H9 (cell line): ENCODE measurements around the gene CCDC88A. TPM values are rescaled to one million over a fixed set of nuclear protein-coding genes. Genes with fewer than 3 reads are reported as not detected.

ENCODE experiments used
- DNase-seq: peaks from one replicate; pipeline ENCODE4 v3.0.0-alpha.2; 2017
- H2AFZ ChIP-seq: one replicate; pipeline ENCODE4 v1.6.1; 2013; ENCODE audit warnings: mild to moderate bottlenecking, low read length, control low read depth, moderate library complexity
- H2AK5ac ChIP-seq: 2 replicates; pipeline ENCODE4 v1.6.1; 2013; ENCODE audit warnings: low read length, control low read depth, mixed read lengths; ENCODE audit not compliant: insufficient read length
- H2BK120ac ChIP-seq: one replicate; pipeline ENCODE4 v1.6.1; 2013; ENCODE audit warnings: low read depth, mild to moderate bottlenecking, low read length, control low read depth, inconsistent platforms; ENCODE audit not compliant: poor library complexity, severe bottlenecking
- H2BK12ac ChIP-seq: 2 replicates; pipeline ENCODE4 v1.6.1; 2013; ENCODE audit warnings: low read length, control low read depth, mixed read lengths, low read depth; ENCODE audit not compliant: insufficient read length
- H2BK15ac ChIP-seq: 2 replicates; pipeline ENCODE4 v1.6.1; 2013; ENCODE audit warnings: low read depth, low read length, control low read depth
- H2BK20ac ChIP-seq: one replicate; pipeline ENCODE4 v1.6.1; 2013; ENCODE audit warnings: low read depth, mild to moderate bottlenecking, low read length, control low read depth, inconsistent platforms; ENCODE audit not compliant: poor library complexity, severe bottlenecking
- H2BK5ac ChIP-seq: 2 replicates; pipeline ENCODE4 v1.6.1; 2013; ENCODE audit warnings: low read length, control low read depth, mixed read lengths; ENCODE audit not compliant: insufficient read length
- H3K14ac ChIP-seq: 2 replicates; pipeline ENCODE4 v1.6.1; 2013; ENCODE audit warnings: low read length, control low read depth; ENCODE audit not compliant: insufficient read depth
- H3K18ac ChIP-seq: 2 replicates; pipeline ENCODE4 v1.6.1; 2013; ENCODE audit warnings: low read depth, mild to moderate bottlenecking, mixed read lengths, low read length, control low read depth; ENCODE audit not compliant: insufficient read length
- H3K23ac ChIP-seq: 2 replicates; pipeline ENCODE4 v1.6.1; 2013; ENCODE audit warnings: low read length, control low read depth, mixed read lengths, low read depth; ENCODE audit not compliant: insufficient read length
- H3K23me2 ChIP-seq: 2 replicates; pipeline ENCODE4 v1.6.1; 2013; ENCODE audit warnings: low read depth, mild to moderate bottlenecking, mixed read lengths, low read length, control low read depth; ENCODE audit not compliant: insufficient read length, poor library complexity, severe bottlenecking
- H3K27ac ChIP-seq: 2 replicates; pipeline ENCODE4 v1.5.1; 2013; ENCODE audit warnings: low read length, control low read depth, mixed read lengths, low read depth; ENCODE audit not compliant: insufficient read length
- H3K27me3 ChIP-seq: 2 replicates; pipeline ENCODE4 v1.6.1; 2013; ENCODE audit warnings: low read length, control low read depth, inconsistent platforms; ENCODE audit not compliant: insufficient read depth
- H3K4ac ChIP-seq: 2 replicates; pipeline ENCODE4 v1.6.1; 2013; ENCODE audit warnings: low read depth, mild to moderate bottlenecking, control low read depth, inconsistent platforms, low read length, moderate library complexity
- H3K4me1 ChIP-seq: 2 replicates; pipeline ENCODE4 v1.6.1; 2013; ENCODE audit warnings: low read length, control low read depth, inconsistent platforms; ENCODE audit not compliant: insufficient read depth
- H3K4me2 ChIP-seq: 2 replicates; pipeline ENCODE4 v1.6.1; 2013; ENCODE audit warnings: low read length, control low read depth, mixed read lengths; ENCODE audit not compliant: insufficient read length, insufficient read depth
- H3K56ac ChIP-seq: 2 replicates; pipeline ENCODE4 v1.6.1; 2013; ENCODE audit warnings: low read depth, mild to moderate bottlenecking, mixed read lengths, low read length, control low read depth; ENCODE audit not compliant: insufficient read length
- H3K79me1 ChIP-seq: 2 replicates; pipeline ENCODE4 v1.6.1; 2013; ENCODE audit warnings: low read depth, mild to moderate bottlenecking, moderate library complexity, low read length, control low read depth, inconsistent platforms; ENCODE audit not compliant: insufficient read depth, poor library complexity, severe bottlenecking
- H3K79me2 ChIP-seq: 2 replicates; pipeline ENCODE4 v1.6.1; 2013; ENCODE audit warnings: low read length, control low read depth, inconsistent platforms; ENCODE audit not compliant: insufficient read depth
- H3K9ac ChIP-seq: 2 replicates; pipeline ENCODE4 v1.6.1; 2013; ENCODE audit warnings: low read length, control low read depth, mixed read lengths; ENCODE audit not compliant: insufficient read length; ENCODE audit errors: extremely low read depth
- H3K9me3 ChIP-seq: one replicate; pipeline ENCODE4 v1.6.1; 2013; ENCODE audit warnings: low read depth, low read length, inconsistent platforms; ENCODE audit not compliant: control insufficient read depth
- H3T11ph ChIP-seq: one replicate; pipeline ENCODE4 v1.6.1; 2013; ENCODE audit warnings: mild to moderate bottlenecking, low read length, control low read depth, inconsistent platforms
- H4K20me1 ChIP-seq: one replicate; pipeline ENCODE4 v1.6.1; 2013; ENCODE audit not compliant: control insufficient read depth, insufficient read length, insufficient read depth
- H4K5ac ChIP-seq: 2 replicates; pipeline ENCODE4 v1.6.1; 2013; ENCODE audit warnings: low read depth, mild to moderate bottlenecking, mixed read lengths, low read length, control low read depth; ENCODE audit not compliant: insufficient read length
- H4K8ac ChIP-seq: replicated peaks from 2 replicates; pipeline ENCODE4 v1.6.1; 2013; ENCODE audit warnings: low read length, control low read depth, mixed read lengths, low read depth; ENCODE audit not compliant: insufficient read length
- H4K91ac ChIP-seq: 2 replicates; pipeline ENCODE4 v1.6.1; 2013; ENCODE audit warnings: low read depth, mild to moderate bottlenecking, moderate library complexity, mixed read lengths, low read length, control low read depth; ENCODE audit not compliant: insufficient read length
- H3K27ac Mint-ChIP-seq, 3 experiments: 2 replicates in 2 of 3; 3 replicates in 1 of 3; pipeline ENCODE4 v1.8.0; 2020 to 2021; ENCODE audit warnings: mixed read lengths in 3 of 3, mild to moderate bottlenecking in 1 of 3, moderate library complexity in 1 of 3
- H3K27me3 Mint-ChIP-seq: 2 replicates; pipeline ENCODE4 v1.8.0; 2021; ENCODE audit warnings: low read depth, mild to moderate bottlenecking, moderate library complexity, mixed read lengths
- H3K36me3 Mint-ChIP-seq, 3 experiments: 2 replicates in 2 of 3; 3 replicates in 1 of 3; pipeline ENCODE4 v1.8.0; 2020 to 2021; ENCODE audit warnings: low read depth in 3 of 3, mixed read lengths in 3 of 3; ENCODE audit not compliant: insufficient read depth in 1 of 3
- H3K4me1 Mint-ChIP-seq, 2 experiments: 2 replicates each; pipeline ENCODE4 v1.8.0; 2020; ENCODE audit warnings: mixed read lengths in 2 of 2
- H3K4me3 Mint-ChIP-seq, 2 experiments: 2 replicates in 1 of 2; 3 replicates in 1 of 2; pipeline ENCODE4 v1.8.0; 2020 to 2021; ENCODE audit warnings: mild to moderate bottlenecking in 2 of 2, mixed read lengths in 2 of 2, moderate library complexity in 1 of 2
- H3K9me3 Mint-ChIP-seq, 2 experiments: 2 replicates in 1 of 2; 3 replicates in 1 of 2; pipeline ENCODE4 v1.8.0; 2020; ENCODE audit warnings: mild to moderate bottlenecking in 2 of 2, mixed read lengths in 2 of 2, moderate library complexity in 1 of 2
- WGBS: extraction: QIAGEN DNeasy Blood & Tissue Kit; methylation state at CpG from one replicate; pipeline ENCODE4 v1.1.7; 2013; ENCODE audit warnings: missing lambda C conversion rate, low lambda C conversion rate, mixed read lengths; ENCODE audit not compliant: insufficient read length; ENCODE audit errors: extremely low coverage; 5-methylcytosine and 5-hydroxymethylcytosine counted together
- total RNA-seq: library from RNA; stranded (reverse); gene quantifications from 2 replicates; pipeline ENCODE4 v1.2.1, GENCODE V29; 2021
- TF ChIP-seq, protein P1 (sequence below): fragments of 200-600 bp; sonication (generic); conservative IDR thresholded peaks from 3 replicates; pipeline ENCODE4 v1.8.0; 2021; ENCODE audit warnings: antibody characterized with exemption, mild to moderate bottlenecking

The CCDC88A gene
- total RNA-seq, 1 experiment from 2014 or later, result 91.8 TPM

DNA sequence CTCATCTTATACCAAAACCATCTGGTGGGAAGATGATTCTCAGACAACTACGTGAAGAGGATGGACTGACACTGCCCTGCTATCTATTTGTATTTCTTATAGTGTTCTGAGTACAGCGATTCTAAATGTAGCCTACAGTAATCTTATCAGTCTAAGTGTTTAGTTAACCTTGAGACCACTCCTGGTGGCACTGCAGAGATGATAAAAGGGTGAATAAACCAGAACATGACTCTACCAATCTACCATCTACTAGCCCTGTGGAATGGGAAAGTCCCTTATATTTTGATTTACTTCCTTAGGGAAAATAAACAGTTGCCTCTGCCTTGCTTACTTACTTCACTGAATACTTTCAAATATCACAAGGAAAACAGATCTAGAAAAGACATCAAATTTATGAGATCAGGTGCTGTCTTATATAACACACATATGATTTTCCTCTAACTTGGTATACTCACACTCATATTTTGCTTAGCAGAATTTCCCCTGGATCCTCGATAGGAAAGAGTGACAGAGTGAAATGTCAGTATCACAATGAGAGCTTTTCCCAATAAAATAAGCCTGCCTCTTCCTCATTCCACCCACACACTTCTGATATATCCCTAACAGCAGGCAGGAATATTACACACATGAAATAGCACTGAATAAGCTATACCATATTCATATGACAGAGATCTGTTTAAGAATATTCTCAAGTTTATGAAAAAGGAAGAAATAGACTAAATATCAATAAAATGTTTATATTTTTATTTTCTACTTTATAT, 92.0 kb downstream of the CCDC88A start:
- Histone ChIP-seq H2BK5ac (no peak overlapping the region), H3K27me3 (no peaks in the 10 kb centered on the region), H4K8ac (no peak overlapping the region), H3K9me3 (no peaks in the 10 kb centered on the region), H2BK20ac (no peak overlapping the region), H3K4ac (no peak overlapping the region), H3K79me1 (no peaks in the 10 kb centered on the region), H3K9ac (no peak overlapping the region), H4K20me1 (no peaks in the 10 kb centered on the region), H3K4me2 (no peak overlapping the region), H3K18ac (no peak overlapping the region), H2BK120ac (no peak overlapping the region), H3K56ac (no peak overlapping the region), H3K14ac (no peak overlapping the region), H2AK5ac (no peak overlapping the region), H3K79me2 (no peaks in the 10 kb centered on the region), H2BK12ac (no peak overlapping the region), H3K27ac (no peak overlapping the region), H2AFZ (no peak overlapping the region), H4K5ac (no peak overlapping the region), H3K23ac (no peak overlapping the region), H2BK15ac (no peak overlapping the region), H4K91ac (no peak overlapping the region), H3K23me2 (no peaks in the 10 kb centered on the region), H3T11ph (no peak overlapping the region), H3K4me1 (no peaks in the 10 kb centered on the region)
- no peak for DNase-seq
- Mint-ChIP-seq H3K4me1 (no peaks in the 10 kb centered on the region), H3K27ac (no peak overlapping the region), H3K9me3 (no peaks in the 10 kb centered on the region), H3K27me3 (no peaks in the 10 kb centered on the region), H3K4me3 (no peak overlapping the region), H3K36me3 (peaks cover 23 to 52% (median 49%) of the 10 kb centered on the region in 3 experiments; a peak in 6 of 7 replicates)
- no CpG with 5 or more reads among the region's 3 CpGs for WGBS
- TF ChIP-seq, protein P1, sequence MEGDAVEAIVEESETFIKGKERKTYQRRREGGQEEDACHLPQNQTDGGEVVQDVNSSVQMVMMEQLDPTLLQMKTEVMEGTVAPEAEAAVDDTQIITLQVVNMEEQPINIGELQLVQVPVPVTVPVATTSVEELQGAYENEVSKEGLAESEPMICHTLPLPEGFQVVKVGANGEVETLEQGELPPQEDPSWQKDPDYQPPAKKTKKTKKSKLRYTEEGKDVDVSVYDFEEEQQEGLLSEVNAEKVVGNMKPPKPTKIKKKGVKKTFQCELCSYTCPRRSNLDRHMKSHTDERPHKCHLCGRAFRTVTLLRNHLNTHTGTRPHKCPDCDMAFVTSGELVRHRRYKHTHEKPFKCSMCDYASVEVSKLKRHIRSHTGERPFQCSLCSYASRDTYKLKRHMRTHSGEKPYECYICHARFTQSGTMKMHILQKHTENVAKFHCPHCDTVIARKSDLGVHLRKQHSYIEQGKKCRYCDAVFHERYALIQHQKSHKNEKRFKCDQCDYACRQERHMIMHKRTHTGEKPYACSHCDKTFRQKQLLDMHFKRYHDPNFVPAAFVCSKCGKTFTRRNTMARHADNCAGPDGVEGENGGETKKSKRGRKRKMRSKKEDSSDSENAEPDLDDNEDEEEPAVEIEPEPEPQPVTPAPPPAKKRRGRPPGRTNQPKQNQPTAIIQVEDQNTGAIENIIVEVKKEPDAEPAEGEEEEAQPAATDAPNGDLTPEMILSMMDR, result no peak
